ENCODE measurements around the gene PLD5. TPM values are rescaled to one million over a fixed set of nuclear protein-coding genes. Genes with fewer than 3 reads are reported as not detected.
"Not testable (repeated sequence)": the region's sequence is repeated elsewhere in the genome, so short reads cannot be mapped to it uniquely, and the experiment has no call there.

PLD5 gene
- total RNA-seq, 1 donor from 2014 or later, result not detected

GRCh38 chr1:242430956-242431355 is 93.5 kb downstream of the PLD5 start:
- ATAC-seq (no peak), DNase-seq (no peak)
- intact Hi-C loops (cut with micrococcal nuclease), result no loop called here

GRCh38 chr1:242428399-242429190 is 95.9 kb downstream of the PLD5 start:
- ATAC-seq (no peak), DNase-seq (no peak)
- intact Hi-C loops (cut with micrococcal nuclease), result no loop called here

GRCh38 chr1:242427519-242427918 is 97.0 kb downstream of the PLD5 start:
- intact Hi-C loops (cut with micrococcal nuclease), result no loop called here
- ATAC-seq (no peak), DNase-seq (no peak)

- no peak for ATAC-seq
- intact Hi-C loops (cut with micrococcal nuclease), result no loop called here
- DNase-seq, result no peak
Observed at GRCh38 chr1:242426271-242426905, 98.1 kb downstream of the PLD5 start.

- intact Hi-C loops (cut with micrococcal nuclease), result no loop called here
- ATAC-seq (no peak), DNase-seq (no peak)
Observed at GRCh38 chr1:242425232-242425631, 99.3 kb downstream of the PLD5 start.

GRCh38 chr1:242416657-242417056 is 107.8 kb downstream of the PLD5 start:
- intact Hi-C loops (cut with micrococcal nuclease), result no loop called here
- DNase-seq (no peak), ATAC-seq (no peak)

- DNase-seq, result no peak
- ATAC-seq, result no peak
- intact Hi-C loops (cut with micrococcal nuclease), result no loop called here
Observed at GRCh38 chr1:242412921-242413320, 111.6 kb downstream of the PLD5 start.

GRCh38 chr1:242411901-242412300 is 112.6 kb downstream of the PLD5 start:
- intact Hi-C loops (cut with micrococcal nuclease), result no loop called here
- ATAC-seq, result no peak
- DNase-seq, result no peak

- intact Hi-C loops (cut with micrococcal nuclease), result no loop called here
- ATAC-seq (no peak), DNase-seq (no peak)
Observed at GRCh38 chr1:242405947-242406346, 118.5 kb downstream of the PLD5 start.

- DNase-seq, result no peak
Observed at GRCh38 chr1:242404296-242404695, 120.2 kb downstream of the PLD5 start.

GRCh38 chr1:242402956-242403355 is 121.5 kb downstream of the PLD5 start:
- DNase-seq (no peak), ATAC-seq (no peak)
- intact Hi-C loops (cut with micrococcal nuclease), result no loop called here

More at GRCh38 chr1:242404296-242404695, 120.2 kb downstream of the PLD5 start:
- intact Hi-C loops (cut with micrococcal nuclease), result no loop called here
- ATAC-seq, result no peak

- DNase-seq (no peak), ATAC-seq (no peak)
- intact Hi-C loops (cut with micrococcal nuclease), result no loop called here
Observed at GRCh38 chr1:242401937-242402336, 122.6 kb downstream of the PLD5 start.

- intact Hi-C loops (cut with micrococcal nuclease), result no loop called here
Observed at GRCh38 chr1:242398351-242398750, 126.1 kb downstream of the PLD5 start.

GRCh38 chr1:242391896-242392295 is 132.6 kb downstream of the PLD5 start:
- ATAC-seq (no peak), DNase-seq (no peak)
- intact Hi-C loops (cut with micrococcal nuclease), result no loop called here

More at GRCh38 chr1:242398351-242398750, 126.1 kb downstream of the PLD5 start:
- no peak for ATAC-seq
- no peak for DNase-seq

GRCh38 chr1:242376121-242376520 is 148.4 kb downstream of the PLD5 start:
- DNase-seq; intact Hi-C loops (cut with micrococcal nuclease); ATAC-seq: not testable (repeated sequence)

- intact Hi-C loops (cut with micrococcal nuclease); DNase-seq; ATAC-seq: not testable (repeated sequence)
Observed at GRCh38 chr1:242350446-242350845, 174.1 kb downstream of the PLD5 start.

GRCh38 chr1:242349636-242350035 is 174.9 kb downstream of the PLD5 start:
- ATAC-seq, result no peak
- DNase-seq, result no peak
- intact Hi-C loops (cut with micrococcal nuclease), result no loop called here

GRCh38 chr1:242330865-242331264 is 193.6 kb downstream of the PLD5 start:
- intact Hi-C loops (cut with micrococcal nuclease); ATAC-seq; DNase-seq: not testable (repeated sequence)

- DNase-seq; intact Hi-C loops (cut with micrococcal nuclease); ATAC-seq: not testable (repeated sequence)
Observed at GRCh38 chr1:242327381-242327780, 197.1 kb downstream of the PLD5 start.

- DNase-seq; intact Hi-C loops (cut with micrococcal nuclease); ATAC-seq: not testable (repeated sequence)
Observed at GRCh38 chr1:242321981-242322380, 202.5 kb downstream of the PLD5 start.

GRCh38 chr1:242318140-242318539 is 206.4 kb downstream of the PLD5 start:
- ATAC-seq, result no peak
- intact Hi-C loops (cut with micrococcal nuclease), result no loop called here
- DNase-seq, result no peak
